Liver (tissue), 9 donors: ENCODE results near the gene ARL13B. TPM values are rescaled to one million over a fixed set of nuclear protein-coding genes. Genes with fewer than 3 reads are reported as not detected.

Experiments used
- DNase-seq: peaks from one replicate; pipeline ENCODE4 v3.0.0-alpha.2; 2017; ENCODE audit warnings: low spot score
- H3K27ac ChIP-seq, 2 donors: one replicate each; pipeline ENCODE4 v1.7.0; 2013; ENCODE audit warnings: inconsistent platforms in 2 of 2, low read length in 2 of 2, control low read depth in 1 of 2, low read depth in 1 of 2, mild to moderate bottlenecking in 1 of 2
- H3K27me3 ChIP-seq, 4 donors: one replicate each; pipeline versions ENCODE4 v1.6.1 to v1.7.0; 2013; ENCODE audit warnings: low read length in 3 of 4, inconsistent platforms in 1 of 4, mild to moderate bottlenecking in 1 of 4, moderate library complexity in 1 of 4; ENCODE audit not compliant: control insufficient read depth in 4 of 4, insufficient read depth in 4 of 4
- H3K36me3 ChIP-seq, 4 donors: one replicate each; pipeline versions ENCODE4 v1.6.1 to v1.7.0; 2013; ENCODE audit warnings: low read length in 3 of 4, mild to moderate bottlenecking in 3 of 4, low read depth in 1 of 4, moderate library complexity in 1 of 4; ENCODE audit not compliant: control insufficient read depth in 4 of 4, insufficient read depth in 3 of 4
- H3K4me1 ChIP-seq, 4 donors: one replicate each; pipeline versions ENCODE4 v1.6.1 to v1.7.0; 2013; ENCODE audit warnings: low read length in 3 of 4, mild to moderate bottlenecking in 3 of 4, moderate library complexity in 1 of 4; ENCODE audit not compliant: control insufficient read depth in 4 of 4, insufficient read depth in 4 of 4
- H3K4me3 ChIP-seq, 3 donors: one replicate each; pipeline versions ENCODE4 v1.6.1 to v1.7.0; 2013; ENCODE audit warnings: low read length in 3 of 3, control low read depth in 1 of 3, low read depth in 1 of 3, mild to moderate bottlenecking in 1 of 3
- H3K9ac ChIP-seq, 2 donors: one replicate each; pipeline ENCODE4 v1.7.0; 2013; ENCODE audit warnings: low read length in 2 of 2, mild to moderate bottlenecking in 2 of 2, moderate library complexity in 2 of 2, control low read depth in 1 of 2, low read depth in 1 of 2
- H3K9me3 ChIP-seq, 4 donors: one replicate each; pipeline versions ENCODE4 v1.6.1 to v1.7.0; 2013; ENCODE audit warnings: low read length in 3 of 4; ENCODE audit not compliant: control insufficient read depth in 4 of 4
- ATF3 ChIP-seq: IDR thresholded peaks from 2 replicates; pipeline ENCODE4 v1.6.1; 2016; ENCODE audit warnings: antibody characterized with exemption
- CTCF ChIP-seq: fragments of 150-350 bp; IDR thresholded peaks from 2 replicates; pipeline ENCODE4 v1.5.1; 2017; ENCODE audit warnings: improper control_type of control experiment, low read depth, low read length; ENCODE audit not compliant: missing input control
- EGR1 ChIP-seq, 2 donors: IDR thresholded peaks; 2 replicates each; pipeline ENCODE4 v1.6.1; 2016 to 2018; ENCODE audit warnings: antibody characterized with exemption in 2 of 2, low read depth in 2 of 2
- FOXA1 ChIP-seq: IDR thresholded peaks from 2 replicates; pipeline ENCODE4 v1.6.1; 2016; ENCODE audit warnings: antibody characterized with exemption
- FOXA2 ChIP-seq: IDR thresholded peaks from 2 replicates; pipeline ENCODE4 v1.6.1; 2016; ENCODE audit warnings: antibody characterized with exemption
- GABPA ChIP-seq, 2 donors: IDR thresholded peaks in 1 of 2; conservative IDR thresholded peaks in 1 of 2; 2 replicates each; pipeline ENCODE4 v1.6.1; 2016; ENCODE audit warnings: antibody characterized with exemption in 2 of 2, mild to moderate bottlenecking in 1 of 2, moderate library complexity in 1 of 2
- HNF4A ChIP-seq, 2 donors: conservative IDR thresholded peaks; 2 replicates each; pipeline ENCODE4 v1.6.1; 2016; ENCODE audit warnings: antibody characterized with exemption in 2 of 2, mild to moderate bottlenecking in 2 of 2
- HNF4G ChIP-seq: IDR thresholded peaks from 2 replicates; pipeline ENCODE4 v1.6.1; 2016; ENCODE audit warnings: antibody characterized with exemption
- JUND ChIP-seq, 2 donors: IDR thresholded peaks; 2 replicates each; pipeline ENCODE4 v1.6.1; 2016; ENCODE audit warnings: antibody characterized with exemption in 2 of 2
- MAX ChIP-seq: IDR thresholded peaks from 2 replicates; pipeline ENCODE4 v1.6.1; 2016; ENCODE audit warnings: antibody characterized with exemption
- NR2F2 ChIP-seq: IDR thresholded peaks from 2 replicates; pipeline ENCODE4 v1.6.1; 2016; ENCODE audit warnings: antibody characterized with exemption
- RAD21 ChIP-seq, 2 donors: IDR thresholded peaks; 2 replicates each; pipeline ENCODE4 v1.6.1; 2016; ENCODE audit warnings: antibody characterized with exemption in 2 of 2, mild to moderate bottlenecking in 2 of 2
- RXRA ChIP-seq, 2 donors: IDR thresholded peaks; 2 replicates each; pipeline ENCODE4 v1.6.1; 2017 to 2018; ENCODE audit warnings: antibody characterized with exemption in 2 of 2, mild to moderate bottlenecking in 1 of 2
- SP1 ChIP-seq: IDR thresholded peaks from 2 replicates; pipeline ENCODE4 v1.6.1; 2018; ENCODE audit warnings: antibody characterized with exemption, mild to moderate bottlenecking
- TAF1 ChIP-seq: conservative IDR thresholded peaks from 2 replicates; pipeline ENCODE4 v1.6.1; 2016; ENCODE audit warnings: antibody characterized with exemption, mild to moderate bottlenecking
- YY1 ChIP-seq: IDR thresholded peaks from 2 replicates; pipeline ENCODE4 v1.6.1; 2016; ENCODE audit warnings: antibody characterized with exemption, mild to moderate bottlenecking
- WGBS: extraction: QIAGEN DNeasy Blood & Tissue Kit; methylation state at CpG from one replicate; pipeline ENCODE4 v1.1.7; 2013; 5-methylcytosine and 5-hydroxymethylcytosine counted together
- polyA plus RNA-seq, 2 donors: library from polyadenylated mRNA; stranded (reverse) in 1 of 2; unstranded in 1 of 2; fragments of 200-250 nt in 1 of 2; fragments of >200 nt in 1 of 2; fragmentation: Nextera tagmentation in 1 of 2; extraction: Ambion mirVana in 1 of 2; gene quantifications; one replicate each; pipeline versions ENCODE4 v1.2.1 to v1.2.3, GENCODE V29; 2013 to 2015
- total RNA-seq, 2 donors: library from RNA; depleted of rRNA; stranded (reverse); fragments of >200 nt; gene quantifications; one replicate each; pipeline ENCODE4 v1.2.3, GENCODE V29; 2014
- TF ChIP-seq, protein P1 (sequence below): IDR thresholded peaks from 2 replicates; pipeline ENCODE4 v1.6.1; 2016; ENCODE audit warnings: antibody characterized with exemption
- TF ChIP-seq, protein P2 (sequence below): IDR thresholded peaks from 2 replicates; pipeline ENCODE4 v1.6.1; 2016; ENCODE audit warnings: antibody characterized with exemption, mild to moderate bottlenecking
- donor health status: healthy.
- donor health status: healthy.
- donor health status: healthy.
- donor health status: healthy.
- donor health status: healthy.

ARL13B gene
- total and polyA plus RNA-seq, 4 donors = 3.0 to 5.8 (median 3.5) TPM

GRCh38 chr3:94024385-94024784 lies 44.4 kb downstream of the ARL13B start:
- Histone ChIP-seq H3K27me3 (no peaks in the 10 kb centered on the region), H3K36me3 (no peaks in the 10 kb centered on the region), H3K9ac (no peak overlapping the region), H3K27ac (no peak overlapping the region), H3K4me1 (no peaks in the 10 kb centered on the region), H3K9me3 (no peaks in the 10 kb centered on the region), H3K4me3 (no peak overlapping the region)
- WGBS = 86% methylated on average over 3 of the region's 3 CpGs
- no peak for DNase-seq
- TF ChIP-seq GABPA (IDR thresholded peaks at IDR 0.05 in 1 of 2, conservative IDR thresholded peaks at IDR 0.05 in 1 of 2) = no peak
- TF ChIP-seq ATF3 = no peak
- TF ChIP-seq SP1 = no peak
- TF ChIP-seq MAX = no peak
- TF ChIP-seq FOXA2 = no peak
- TF ChIP-seq TAF1 = no peak
- TF ChIP-seq CTCF = no peak
- no peak for TF ChIP-seq YY1
- no peak for TF ChIP-seq FOXA1
- no peak for TF ChIP-seq HNF4A (conservative IDR thresholded peaks at IDR 0.05)
- no peak for TF ChIP-seq NR2F2
- TF ChIP-seq EGR1 (IDR thresholded peaks at IDR 0.05; ENCODE audit: low read depth in 2 of 2) = no peak
- no peak for TF ChIP-seq JUND (IDR thresholded peaks at IDR 0.05)
- no peak for TF ChIP-seq RAD21 (IDR thresholded peaks at IDR 0.05)
- TF ChIP-seq RXRA (IDR thresholded peaks at IDR 0.05) = no peak
- TF ChIP-seq, protein P1, sequence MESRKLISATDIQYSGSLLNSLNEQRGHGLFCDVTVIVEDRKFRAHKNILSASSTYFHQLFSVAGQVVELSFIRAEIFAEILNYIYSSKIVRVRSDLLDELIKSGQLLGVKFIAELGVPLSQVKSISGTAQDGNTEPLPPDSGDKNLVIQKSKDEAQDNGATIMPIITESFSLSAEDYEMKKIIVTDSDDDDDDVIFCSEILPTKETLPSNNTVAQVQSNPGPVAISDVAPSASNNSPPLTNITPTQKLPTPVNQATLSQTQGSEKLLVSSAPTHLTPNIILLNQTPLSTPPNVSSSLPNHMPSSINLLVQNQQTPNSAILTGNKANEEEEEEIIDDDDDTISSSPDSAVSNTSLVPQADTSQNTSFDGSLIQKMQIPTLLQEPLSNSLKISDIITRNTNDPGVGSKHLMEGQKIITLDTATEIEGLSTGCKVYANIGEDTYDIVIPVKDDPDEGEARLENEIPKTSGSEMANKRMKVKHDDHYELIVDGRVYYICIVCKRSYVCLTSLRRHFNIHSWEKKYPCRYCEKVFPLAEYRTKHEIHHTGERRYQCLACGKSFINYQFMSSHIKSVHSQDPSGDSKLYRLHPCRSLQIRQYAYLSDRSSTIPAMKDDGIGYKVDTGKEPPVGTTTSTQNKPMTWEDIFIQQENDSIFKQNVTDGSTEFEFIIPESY = no peak
- TF ChIP-seq, protein P2, sequence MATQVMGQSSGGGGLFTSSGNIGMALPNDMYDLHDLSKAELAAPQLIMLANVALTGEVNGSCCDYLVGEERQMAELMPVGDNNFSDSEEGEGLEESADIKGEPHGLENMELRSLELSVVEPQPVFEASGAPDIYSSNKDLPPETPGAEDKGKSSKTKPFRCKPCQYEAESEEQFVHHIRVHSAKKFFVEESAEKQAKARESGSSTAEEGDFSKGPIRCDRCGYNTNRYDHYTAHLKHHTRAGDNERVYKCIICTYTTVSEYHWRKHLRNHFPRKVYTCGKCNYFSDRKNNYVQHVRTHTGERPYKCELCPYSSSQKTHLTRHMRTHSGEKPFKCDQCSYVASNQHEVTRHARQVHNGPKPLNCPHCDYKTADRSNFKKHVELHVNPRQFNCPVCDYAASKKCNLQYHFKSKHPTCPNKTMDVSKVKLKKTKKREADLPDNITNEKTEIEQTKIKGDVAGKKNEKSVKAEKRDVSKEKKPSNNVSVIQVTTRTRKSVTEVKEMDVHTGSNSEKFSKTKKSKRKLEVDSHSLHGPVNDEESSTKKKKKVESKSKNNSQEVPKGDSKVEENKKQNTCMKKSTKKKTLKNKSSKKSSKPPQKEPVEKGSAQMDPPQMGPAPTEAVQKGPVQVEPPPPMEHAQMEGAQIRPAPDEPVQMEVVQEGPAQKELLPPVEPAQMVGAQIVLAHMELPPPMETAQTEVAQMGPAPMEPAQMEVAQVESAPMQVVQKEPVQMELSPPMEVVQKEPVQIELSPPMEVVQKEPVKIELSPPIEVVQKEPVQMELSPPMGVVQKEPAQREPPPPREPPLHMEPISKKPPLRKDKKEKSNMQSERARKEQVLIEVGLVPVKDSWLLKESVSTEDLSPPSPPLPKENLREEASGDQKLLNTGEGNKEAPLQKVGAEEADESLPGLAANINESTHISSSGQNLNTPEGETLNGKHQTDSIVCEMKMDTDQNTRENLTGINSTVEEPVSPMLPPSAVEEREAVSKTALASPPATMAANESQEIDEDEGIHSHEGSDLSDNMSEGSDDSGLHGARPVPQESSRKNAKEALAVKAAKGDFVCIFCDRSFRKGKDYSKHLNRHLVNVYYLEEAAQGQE = no peak
- TF ChIP-seq HNF4G = no peak
